Measurements from ENCODE around the gene F2RL3.

Gene F2RL3

DNA sequence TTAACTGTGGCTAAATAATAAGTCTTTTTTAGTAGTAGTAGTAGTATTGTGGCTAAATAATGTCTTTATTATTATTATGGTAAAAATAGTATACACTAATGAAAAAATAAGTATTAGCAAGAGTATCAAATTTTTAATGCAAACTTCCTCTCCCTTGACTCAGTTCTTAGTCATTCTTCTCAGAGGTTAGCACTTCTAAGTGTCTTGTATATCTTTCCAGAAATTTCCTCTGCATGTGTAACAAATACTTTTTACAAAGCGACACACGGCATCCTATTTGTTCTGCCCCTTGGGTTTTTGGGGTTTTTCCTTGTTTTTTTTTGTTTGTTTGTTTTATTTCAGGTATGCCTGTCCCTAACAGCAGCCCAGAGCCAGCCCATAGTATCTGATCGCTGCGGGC, 38.7 kb upstream of the F2RL3 start:
- no peaks in the 10 kb centered on the region for H3K27me3 ChIP-seq (ENCODE audit: insufficient read depth, low read depth, severe bottlenecking)
- TF ChIP-seq CTCF (IDR thresholded peaks at IDR 0.05; ENCODE audit: low read depth, low read length) = no peak
- H3K4me3 ChIP-seq (ENCODE audit: low read depth, low read length) = no peak overlapping the region
- H3K9me3 ChIP-seq (ENCODE audit: severe bottlenecking) = no peaks in the 10 kb centered on the region
- DNase-seq = no peak
- H3K27ac ChIP-seq = no peak overlapping the region
- H3K36me3 ChIP-seq = peaks cover 76% of the 10 kb centered on the region

- DNase-seq = no peak
- H3K27ac ChIP-seq = no peak overlapping the region
These were observed 37.6 kb upstream of the F2RL3 start for GRCh38 chr19:16851031-16851712.

DNA sequence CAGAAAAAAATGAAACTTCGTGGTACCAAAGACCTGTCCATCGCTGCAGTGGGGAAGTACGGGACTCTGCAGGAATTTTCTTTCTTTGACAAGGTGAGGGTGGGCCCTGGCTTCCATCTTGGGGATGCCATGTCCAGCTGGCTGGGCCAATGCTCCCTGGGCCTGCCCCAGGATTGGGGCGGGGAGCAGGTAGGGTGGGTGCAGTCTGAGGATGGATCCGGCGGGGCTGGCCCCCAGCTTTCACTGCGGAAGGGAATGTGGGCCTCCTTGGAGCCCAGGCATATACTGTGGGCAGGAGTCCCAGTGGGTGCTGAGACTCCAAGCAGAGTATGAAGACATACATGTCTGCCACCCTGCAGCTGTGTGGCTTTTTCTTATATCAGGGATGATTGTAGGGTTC, 35.7 kb upstream of the F2RL3 start:
- H3K4me3 ChIP-seq (ENCODE audit: low read depth, low read length) = no peak overlapping the region
- H3K36me3 ChIP-seq = peaks cover 46% of the 10 kb centered on the region
- no peak for DNase-seq
- H3K9me3 ChIP-seq (ENCODE audit: severe bottlenecking) = no peaks in the 10 kb centered on the region
- no peaks in the 10 kb centered on the region for H3K27me3 ChIP-seq (ENCODE audit: insufficient read depth, low read depth, severe bottlenecking)
- TF ChIP-seq CTCF (IDR thresholded peaks at IDR 0.05; ENCODE audit: low read depth, low read length) = no peak
- H3K27ac ChIP-seq = no peak overlapping the region

More at GRCh38 chr19:16851031-16851712, 37.6 kb upstream of the F2RL3 start:
- TF ChIP-seq CTCF (IDR thresholded peaks at IDR 0.05; ENCODE audit: low read depth, low read length) = no peak
- Histone ChIP-seq H3K27me3 (ENCODE audit: insufficient read depth, low read depth, severe bottlenecking) (no peaks in the 10 kb centered on the region), H3K9me3 (ENCODE audit: severe bottlenecking) (no peaks in the 10 kb centered on the region), H3K4me3 (ENCODE audit: low read depth, low read length) (no peak overlapping the region), H3K36me3 (peaks cover 65% of the 10 kb centered on the region)

DNA sequence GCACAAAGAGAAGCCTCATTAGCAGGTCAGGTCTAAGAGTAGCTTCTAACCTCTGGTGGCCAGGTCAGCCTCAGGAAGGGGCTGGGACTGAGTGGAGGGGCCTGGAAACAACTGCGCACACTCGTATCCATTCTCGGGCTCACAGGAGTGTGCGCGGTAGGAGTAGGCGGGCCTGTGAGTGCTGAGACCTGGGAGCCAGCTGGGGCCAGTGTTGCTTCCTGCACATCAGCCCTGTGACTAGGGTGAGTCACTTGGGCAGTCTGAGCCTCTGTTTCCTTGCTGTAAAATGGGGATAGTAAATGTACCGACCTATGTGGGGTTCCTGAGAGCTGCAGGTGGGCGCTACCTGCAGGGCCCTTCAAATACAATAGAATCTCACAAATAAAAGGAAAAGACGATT, 32.7 kb upstream of the F2RL3 start:
- Histone ChIP-seq H3K9me3 (ENCODE audit: severe bottlenecking) (no peaks in the 10 kb centered on the region), H3K36me3 (peaks cover 25% of the 10 kb centered on the region), H3K27ac (no peak overlapping the region), H3K27me3 (ENCODE audit: insufficient read depth, low read depth, severe bottlenecking) (no peaks in the 10 kb centered on the region), H3K4me3 (ENCODE audit: low read depth, low read length) (no peak overlapping the region)
- no peak for DNase-seq
- TF ChIP-seq CTCF (IDR thresholded peaks at IDR 0.05; ENCODE audit: low read depth, low read length) = no peak

- no peaks in the 10 kb centered on the region for H3K27me3 ChIP-seq (ENCODE audit: insufficient read depth, low read depth, severe bottlenecking)
- H3K4me3 ChIP-seq (ENCODE audit: low read depth, low read length) = no peak overlapping the region
- no peak overlapping the region for H3K27ac ChIP-seq
- no peak for DNase-seq
- H3K9me3 ChIP-seq (ENCODE audit: severe bottlenecking) = no peaks in the 10 kb centered on the region
- H3K36me3 ChIP-seq = peaks cover 27% of the 10 kb centered on the region
- TF ChIP-seq CTCF (IDR thresholded peaks at IDR 0.05; ENCODE audit: low read depth, low read length) = no peak
These were observed 29.2 kb upstream of the F2RL3 start for GRCh38 chr19:16859626-16860025.

DNA sequence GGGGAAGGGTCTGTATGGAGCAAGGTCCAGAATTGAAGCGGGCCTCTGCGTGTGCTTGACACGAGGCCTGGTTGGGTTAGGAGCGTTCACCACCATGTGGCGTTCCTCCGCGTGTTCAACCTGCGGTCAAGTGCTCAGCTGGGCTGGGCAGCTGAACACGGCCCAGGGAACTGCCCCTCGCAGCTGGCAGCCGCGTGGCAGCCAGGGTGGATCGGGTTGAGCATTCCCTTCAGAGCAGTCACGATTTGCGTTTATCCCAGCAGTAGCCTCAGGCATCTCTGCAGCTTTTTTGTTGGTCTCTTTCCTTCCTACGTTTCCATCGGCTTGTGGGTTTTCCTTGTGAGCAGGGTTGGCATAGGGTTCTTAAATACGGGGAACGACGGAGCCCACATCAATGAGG, 28.7 kb upstream of the F2RL3 start:
- Histone ChIP-seq H3K27me3 (ENCODE audit: insufficient read depth, low read depth, severe bottlenecking) (no peaks in the 10 kb centered on the region), H3K27ac (no peak overlapping the region), H3K4me3 (ENCODE audit: low read depth, low read length) (no peak overlapping the region), H3K36me3 (peaks cover 26% of the 10 kb centered on the region), H3K9me3 (ENCODE audit: severe bottlenecking) (no peaks in the 10 kb centered on the region)
- no peak for TF ChIP-seq CTCF (IDR thresholded peaks at IDR 0.05; ENCODE audit: low read depth, low read length)
- DNase-seq = no peak
